Activated CD4-positive, alpha-beta T cell treated with anti-CD3 and anti-CD28 coated beads, Interleukin-2, amount 10 ng/mL, durations not matched to agents 7 days and 5 days (primary cell): ENCODE measurements around the gene AKAP8L. TPM values are rescaled to one million over a fixed set of nuclear protein-coding genes. Genes with fewer than 3 reads are reported as not detected.
"Not testable (repeated sequence)": the region's sequence is repeated elsewhere in the genome, so short reads cannot be mapped to it uniquely, and the experiment has no call there.

ENCODE experiments used
- CTCF ChIA-PET: fragments of 350-600 bp; sonication (Branson Sonifier 250); formaldehyde crosslinking; loops from one replicate; lab custom pipeline; 2021; ENCODE audit warnings: antibody characterized with exemption; lab: Charles Lee
- POLR2A ChIA-PET: fragments of 350-600 bp; sonication (Branson Sonifier 250); formaldehyde crosslinking; loops from one replicate; lab custom pipeline; 2021; ENCODE audit warnings: antibody characterized with exemption; lab: Charles Lee
- DNase-seq: peaks from one replicate; pipeline ENCODE4 v3.0.0-alpha.2; 2020
- H3K27ac Mint-ChIP-seq: one replicate; pipeline ENCODE4 v1.8.0; 2021; ENCODE audit warnings: mild to moderate bottlenecking, moderate library complexity, mixed read lengths
- H3K27me3 Mint-ChIP-seq: one replicate; pipeline ENCODE4 v1.8.0; 2021; ENCODE audit warnings: mixed read lengths
- H3K36me3 Mint-ChIP-seq: one replicate; pipeline ENCODE4 v1.8.0; 2021; ENCODE audit warnings: low read depth, mixed read lengths
- H3K4me1 Mint-ChIP-seq: one replicate; pipeline ENCODE4 v1.8.0; 2021; ENCODE audit warnings: mixed read lengths
- H3K4me3 Mint-ChIP-seq: one replicate; pipeline ENCODE4 v1.8.0; 2021; ENCODE audit warnings: mild to moderate bottlenecking, moderate library complexity, mixed read lengths
- H3K9me3 Mint-ChIP-seq: one replicate; pipeline ENCODE4 v1.8.0; 2021; ENCODE audit warnings: mixed read lengths
- total RNA-seq, 2 experiments: library from RNA; stranded (reverse); gene quantifications; one replicate each; pipeline ENCODE4 v1.2.3, GENCODE V29; 2021

Gene AKAP8L
- total RNA-seq, 2 experiments from 2014 or later: 84.3 to 96.7 TPM

GRCh38 chr19:15399635-15400034, 19.2 kb downstream of the AKAP8L start:
- no peaks in the 10 kb centered on the region for H3K9me3 Mint-ChIP-seq
- H3K27me3 Mint-ChIP-seq: no peaks in the 10 kb centered on the region
- CTCF ChIA-PET: interaction anchor here (1.7 to 1.8 kb wide), 2 partner anchors 12 to 20 kb away, joined by 6 read pairs; partner anchors contain the start of gene AKAP8L
- peaks cover 32% of the 10 kb centered on the region for H3K36me3 Mint-ChIP-seq
- H3K4me3 Mint-ChIP-seq: no peak overlapping the region
- DNase-seq: no peak
- POLR2A ChIA-PET: no interaction called here
- H3K27ac Mint-ChIP-seq: peak overlapping the region; percentile 9
- H3K4me1 Mint-ChIP-seq: peaks cover 5% of the 10 kb centered on the region

DNA sequence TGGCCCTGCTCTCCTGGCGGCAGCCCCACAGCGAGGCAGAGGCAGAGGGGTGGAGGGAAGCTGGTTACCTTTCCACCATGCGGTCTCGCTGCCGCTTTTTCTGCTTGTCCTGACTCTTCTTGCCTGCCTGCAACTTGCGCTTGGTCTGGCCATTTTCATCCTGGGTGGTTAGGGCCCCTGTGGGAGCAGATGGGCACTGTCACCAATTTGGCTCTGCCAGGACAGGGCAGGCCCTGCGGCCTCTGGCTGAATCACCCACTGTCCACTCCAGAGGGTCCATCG, 19.6 kb downstream of the AKAP8L start:
- no peaks in the 10 kb centered on the region for H3K27me3 Mint-ChIP-seq
- DNase-seq: no peak
- H3K4me1 Mint-ChIP-seq: peaks cover 1% of the 10 kb centered on the region
- ChIA-PET POLR2A (no interaction called here), CTCF (interaction anchor here (1.7 to 1.8 kb wide), 2 partner anchors 12 to 20 kb away, joined by 6 read pairs; partner anchors contain the start of gene AKAP8L)
- H3K27ac Mint-ChIP-seq: no peak overlapping the region
- H3K36me3 Mint-ChIP-seq: peaks cover 33% of the 10 kb centered on the region
- no peak overlapping the region for H3K4me3 Mint-ChIP-seq
- no peaks in the 10 kb centered on the region for H3K9me3 Mint-ChIP-seq

DNA sequence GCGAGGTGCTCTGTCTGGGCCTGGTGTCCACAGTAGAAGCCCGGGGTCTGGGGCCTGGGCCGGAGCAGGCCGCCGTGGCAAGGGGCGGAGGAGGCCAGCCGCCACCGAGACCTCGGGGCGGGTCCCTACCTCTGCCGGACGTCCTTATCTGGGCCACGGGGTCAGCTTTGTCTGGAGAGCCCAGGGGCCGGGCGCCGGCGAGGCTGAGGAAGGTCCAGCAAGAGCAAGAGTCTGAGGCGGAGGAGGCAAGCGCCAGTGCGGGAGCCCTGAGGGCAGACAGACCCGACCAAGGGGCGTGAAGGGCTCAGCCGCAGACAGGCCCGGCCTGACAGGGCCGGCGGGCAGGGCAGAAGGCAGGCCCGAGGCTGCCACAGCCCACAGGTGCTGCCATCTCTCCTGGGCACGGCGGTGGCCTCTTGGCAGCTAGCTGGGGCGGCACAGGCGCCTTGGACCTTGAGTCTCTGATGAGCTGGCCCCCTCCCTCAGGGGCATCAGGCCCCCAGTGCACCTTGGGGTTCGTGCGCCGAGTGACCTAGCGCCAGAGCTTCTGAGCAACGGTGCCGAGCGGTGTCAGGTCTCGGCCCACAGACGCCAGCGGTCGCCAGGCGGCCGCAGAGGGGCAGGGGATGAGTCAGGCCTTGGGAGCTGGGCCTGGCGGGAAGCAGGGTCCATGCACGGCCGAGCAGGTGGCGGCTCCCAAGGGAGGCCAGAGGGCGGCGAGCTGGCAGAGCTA, 20.1 kb downstream of the AKAP8L start:
- H3K27me3 Mint-ChIP-seq: no peaks in the 10 kb centered on the region
- CTCF ChIA-PET: interaction anchor here (1.7 to 1.8 kb wide), 2 partner anchors 13 to 21 kb away, joined by 6 read pairs; partner anchors contain the start of gene AKAP8L
- no peak for DNase-seq
- no peaks in the 10 kb centered on the region for H3K9me3 Mint-ChIP-seq
- H3K4me1 Mint-ChIP-seq: peaks cover 1% of the 10 kb centered on the region
- POLR2A ChIA-PET: no interaction called here
- H3K4me3 Mint-ChIP-seq: no peak overlapping the region
- H3K27ac Mint-ChIP-seq: no peak overlapping the region
- peaks cover 38% of the 10 kb centered on the region for H3K36me3 Mint-ChIP-seq

DNA sequence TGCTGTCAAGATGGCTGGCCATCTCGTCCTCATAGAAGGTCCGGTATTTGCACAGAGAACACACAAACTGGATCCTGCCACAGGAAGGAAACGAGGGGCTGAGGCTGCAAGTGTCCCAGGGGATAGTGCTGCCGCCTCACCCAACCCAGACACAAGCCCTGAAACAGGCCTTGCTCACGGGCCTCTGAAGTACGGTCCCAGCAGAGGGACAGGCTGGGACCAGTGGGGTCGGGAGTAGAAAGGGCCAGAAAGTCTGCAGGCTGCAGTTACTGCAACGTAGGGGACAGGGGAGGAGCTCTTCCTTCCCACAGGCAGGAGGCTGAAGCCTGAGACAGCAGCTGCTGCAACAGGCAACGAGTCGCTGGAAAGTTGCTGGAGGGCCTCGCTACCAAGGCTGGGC, 21.0 kb downstream of the AKAP8L start:
- Mint-ChIP-seq H3K27ac (no peak overlapping the region), H3K4me1 (peaks cover 1% of the 10 kb centered on the region), H3K9me3 (no peaks in the 10 kb centered on the region), H3K4me3 (no peak overlapping the region), H3K36me3 (peaks cover 41% of the 10 kb centered on the region), H3K27me3 (no peaks in the 10 kb centered on the region)
- ChIA-PET CTCF (interaction anchor here (0.7 to 1.8 kb wide), 2 partner anchors 13 to 21 kb away, joined by 3 to 6 read pairs; partner anchors contain the start of gene AKAP8L), POLR2A (no interaction called here)
- no peak for DNase-seq

- no peak for DNase-seq
- POLR2A ChIA-PET: no interaction called here
- Mint-ChIP-seq H3K27me3 (no peaks in the 10 kb centered on the region), H3K9me3 (no peaks in the 10 kb centered on the region), H3K36me3 (peaks cover 41% of the 10 kb centered on the region), H3K4me3 (no peak overlapping the region), H3K4me1 (peaks cover 1% of the 10 kb centered on the region), H3K27ac (no peak overlapping the region)
- CTCF ChIA-PET: interaction anchor here (0.7 to 1.3 kb wide), 2 partner anchors 22 kb away, joined by 3 to 6 read pairs; partner anchors contain the start of gene AKAP8L
Observed at GRCh38 chr19:15397236-15397635, 21.6 kb downstream of the AKAP8L start.

- POLR2A ChIA-PET: no interaction called here
- H3K4me3 Mint-ChIP-seq: no peak overlapping the region
- H3K27me3 Mint-ChIP-seq: no peaks in the 10 kb centered on the region
- H3K4me1 Mint-ChIP-seq: peaks cover 1% of the 10 kb centered on the region
- CTCF ChIA-PET: interaction anchor here (1.3 kb wide), 1 partner anchor 23 kb away, joined by 6 read pairs; the partner anchor contains the start of gene AKAP8L
- no peak for DNase-seq
- peaks cover 42% of the 10 kb centered on the region for H3K36me3 Mint-ChIP-seq
- H3K27ac Mint-ChIP-seq: no peak overlapping the region
- H3K9me3 Mint-ChIP-seq: no peaks in the 10 kb centered on the region
Observed at GRCh38 chr19:15396436-15396835, 22.4 kb downstream of the AKAP8L start.

DNA sequence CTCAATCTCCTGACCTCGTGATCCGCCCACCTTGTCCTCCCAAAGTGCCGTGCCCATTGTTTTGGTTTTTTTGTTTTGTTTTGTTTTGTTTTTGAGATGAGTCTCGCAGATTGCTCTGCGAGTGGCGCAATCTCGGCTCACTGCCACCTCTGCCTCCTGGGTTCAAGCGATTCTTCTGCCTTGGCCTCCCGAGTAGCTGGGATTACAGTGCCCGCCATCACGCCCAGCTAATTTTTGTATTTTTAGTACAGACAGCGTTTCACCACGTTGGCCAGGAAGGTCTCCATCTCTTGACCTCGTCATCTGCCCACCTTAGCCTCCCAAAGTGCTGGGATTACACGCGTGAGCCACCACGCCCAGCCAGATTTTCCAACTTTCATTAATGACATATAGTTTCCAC, 23.5 kb downstream of the AKAP8L start:
- POLR2A ChIA-PET, H3K9me3 Mint-ChIP-seq, DNase-seq, H3K4me3 Mint-ChIP-seq, H3K27ac Mint-ChIP-seq, H3K27me3 Mint-ChIP-seq, H3K4me1 Mint-ChIP-seq: not testable (repeated sequence)
- CTCF ChIA-PET: interaction anchor here (0.5 to 1.4 kb wide), 3 partner anchors 9 to 823 kb away, joined by 3 to 4 read pairs (median 3); no protein-coding TSS in a partner anchor
- peaks cover 46% of the 10 kb centered on the region for H3K36me3 Mint-ChIP-seq

DNA sequence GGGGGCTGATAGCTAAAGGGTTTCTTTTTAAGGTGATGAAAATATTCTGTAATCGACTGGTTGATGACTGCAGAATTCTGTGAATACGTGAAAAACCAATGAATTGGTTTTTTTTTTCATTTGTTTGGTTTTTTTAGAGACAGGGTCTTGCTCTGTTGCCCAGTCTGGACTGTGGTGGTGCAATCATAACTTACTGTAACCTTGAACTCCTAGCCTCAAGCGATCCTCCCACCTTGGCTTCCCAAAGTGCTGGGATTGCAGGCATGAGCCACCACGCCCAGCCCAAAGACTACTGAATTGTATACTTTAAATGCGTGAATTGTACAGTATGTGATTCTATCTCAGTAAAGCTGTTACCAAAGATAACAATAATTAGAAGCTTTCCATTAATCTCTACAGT, 24.4 kb downstream of the AKAP8L start:
- peaks cover 48% of the 10 kb centered on the region for H3K36me3 Mint-ChIP-seq
- no peak overlapping the region for H3K27ac Mint-ChIP-seq
- H3K9me3 Mint-ChIP-seq: no peaks in the 10 kb centered on the region
- CTCF ChIA-PET: interaction anchor here (0.5 to 1.4 kb wide), 2 partner anchors 9 to 824 kb away, joined by 3 to 4 read pairs; no protein-coding TSS in a partner anchor
- H3K27me3 Mint-ChIP-seq: no peaks in the 10 kb centered on the region
- DNase-seq: no peak
- POLR2A ChIA-PET: interaction anchor here (0.6 kb wide), 1 partner anchor 104 kb away, joined by 6 read pairs; no protein-coding TSS in a partner anchor
- H3K4me1 Mint-ChIP-seq: peaks cover 1% of the 10 kb centered on the region
- H3K4me3 Mint-ChIP-seq: no peak overlapping the region

GRCh38 chr19:15393963-15394362, 24.8 kb downstream of the AKAP8L start:
- no peaks in the 10 kb centered on the region for H3K27me3 Mint-ChIP-seq
- no peak for DNase-seq
- H3K9me3 Mint-ChIP-seq: no peaks in the 10 kb centered on the region
- no peak overlapping the region for H3K27ac Mint-ChIP-seq
- peaks cover 50% of the 10 kb centered on the region for H3K36me3 Mint-ChIP-seq
- POLR2A ChIA-PET: interaction anchor here (0.6 kb wide), 1 partner anchor 104 kb away, joined by 6 read pairs; no protein-coding TSS in a partner anchor
- H3K4me3 Mint-ChIP-seq: no peak overlapping the region
- CTCF ChIA-PET: interaction anchor here (1.4 kb wide), 1 partner anchor 8 kb away, joined by 4 read pairs; no protein-coding TSS in a partner anchor
- H3K4me1 Mint-ChIP-seq: peaks cover 4% of the 10 kb centered on the region

- Mint-ChIP-seq H3K27ac (no peak overlapping the region), H3K36me3 (peaks cover 30% of the 10 kb centered on the region), H3K4me3 (no peak overlapping the region), H3K9me3 (no peaks in the 10 kb centered on the region), H3K27me3 (no peaks in the 10 kb centered on the region), H3K4me1 (peaks cover 2% of the 10 kb centered on the region)
- ChIA-PET POLR2A (no interaction called here), CTCF (interaction anchor here (1.6 kb wide), 1 partner anchor 28 kb away, joined by 6 read pairs; the partner anchor contains the start of gene AKAP8L)
- DNase-seq: no peak
Observed at GRCh38 chr19:15390814-15391213, 28.0 kb downstream of the AKAP8L start.

- Mint-ChIP-seq H3K36me3 (peaks cover 7% of the 10 kb centered on the region), H3K4me3 (no peak overlapping the region), H3K9me3 (no peaks in the 10 kb centered on the region), H3K4me1 (peaks cover 28% of the 10 kb centered on the region), H3K27me3 (no peaks in the 10 kb centered on the region), H3K27ac (no peak overlapping the region)
- ChIA-PET CTCF (interaction anchor here (0.7 kb wide), 1 partner anchor 50 kb away, joined by 3 read pairs; the partner anchor contains the start of gene BRD4), POLR2A (no interaction called here)
- DNase-seq: no peak
Observed at GRCh38 chr19:15381864-15382263, 36.9 kb downstream of the AKAP8L start.

- no peak for DNase-seq
- Mint-ChIP-seq H3K4me3 (no peak overlapping the region), H3K4me1 (peaks cover 32% of the 10 kb centered on the region), H3K36me3 (peaks cover 7% of the 10 kb centered on the region), H3K9me3 (no peaks in the 10 kb centered on the region), H3K27ac (no peak overlapping the region), H3K27me3 (no peaks in the 10 kb centered on the region)
- POLR2A ChIA-PET: no interaction called here
- CTCF ChIA-PET: no interaction called here
Observed at GRCh38 chr19:15381429-15381828, 37.4 kb downstream of the AKAP8L start.
